DMS53 treated with DMSO at 0.1 percent for 48 hours (cell line): Measurements from ENCODE around the gene PCDHB15.
A peak's percentile ranks its signal among the peaks of the same experiment; 100 is the strongest.
"Not testable (repeated sequence)": the region's sequence is repeated elsewhere in the genome, so short reads cannot be mapped to it uniquely, and the experiment has no call there.

ENCODE experiments used
- DNase-seq: peaks from one replicate; lab custom pipeline; 2025; ENCODE audit not compliant: unreplicated experiment; lab: John Stamatoyannopoulos, UW

The PCDHB15 gene

DNA sequence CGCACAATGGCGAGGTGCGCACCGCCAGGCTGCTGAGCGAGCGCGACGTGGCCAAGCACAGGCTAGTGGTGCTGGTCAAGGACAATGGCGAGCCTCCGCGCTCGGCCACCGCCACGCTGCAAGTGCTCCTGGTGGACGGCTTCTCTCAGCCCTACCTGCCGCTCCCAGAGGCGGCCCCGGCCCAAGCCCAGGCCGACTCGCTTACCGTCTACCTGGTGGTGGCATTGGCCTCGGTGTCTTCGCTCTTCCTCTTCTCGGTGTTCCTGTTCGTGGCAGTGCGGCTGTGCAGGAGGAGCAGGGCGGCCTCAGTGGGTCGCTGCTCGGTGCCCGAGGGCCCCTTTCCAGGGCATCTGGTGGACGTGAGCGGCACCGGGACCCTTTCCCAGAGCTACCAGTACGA lies 2.2 kb downstream of the PCDHB15 start:
- not testable (repeated sequence) for DNase-seq

DNA sequence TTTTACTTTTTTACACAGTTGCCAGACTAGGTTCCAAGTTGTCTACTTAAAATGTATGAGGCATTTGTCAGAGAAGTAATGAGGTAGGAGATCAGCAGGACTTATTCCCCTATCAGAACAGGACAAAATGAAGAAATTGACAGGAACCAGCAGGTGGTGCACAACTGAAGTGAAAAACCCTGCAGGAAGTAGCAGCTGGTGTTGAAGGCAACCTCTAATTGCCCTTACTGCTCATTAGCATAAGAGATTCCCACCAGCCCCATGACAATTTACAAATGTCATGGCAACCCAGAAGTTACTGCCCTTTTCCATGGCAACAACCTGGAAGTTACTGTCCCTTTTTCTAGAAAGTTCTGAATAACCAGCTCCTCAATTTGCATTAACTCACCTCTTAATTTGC lies 5.4 kb downstream of the PCDHB15 start:
- no peak for DNase-seq

DNA sequence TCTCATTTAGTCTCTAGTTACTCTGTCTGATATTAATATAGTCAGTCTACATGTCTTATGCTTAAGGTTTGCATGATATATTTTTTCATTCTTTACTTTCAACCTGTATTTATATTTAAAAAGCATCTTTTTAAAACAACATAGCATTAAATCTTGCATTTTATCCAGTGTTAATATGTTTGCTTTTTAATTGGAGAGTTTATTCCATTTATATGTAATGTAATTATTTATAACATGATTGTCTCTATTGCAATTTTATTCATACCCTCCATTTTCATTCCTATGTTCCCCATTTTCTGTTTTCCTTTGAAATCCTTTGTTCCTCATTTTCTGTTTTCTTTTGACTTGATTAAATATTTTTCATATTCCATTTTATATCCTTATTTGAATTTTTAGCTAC lies 13.3 kb downstream of the PCDHB15 start:
- DNase-seq, result no peak

DNA sequence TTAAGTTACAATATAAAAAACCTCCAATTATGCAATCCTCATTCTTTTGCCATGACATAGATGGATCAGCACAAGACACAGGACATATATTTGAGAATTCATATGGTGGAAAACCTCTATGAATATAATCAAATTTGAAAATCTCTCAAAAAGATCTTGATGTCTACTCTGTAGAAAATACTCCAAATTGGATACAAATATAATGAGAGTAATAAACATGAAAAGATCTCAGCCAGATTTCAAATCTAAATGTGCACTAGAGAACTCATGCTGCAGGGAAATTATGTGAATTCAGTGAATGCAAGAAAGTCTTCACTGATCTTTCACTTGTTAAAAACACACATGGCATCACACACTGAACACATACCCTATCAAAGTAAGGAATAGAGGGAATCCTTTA lies 13.8 kb downstream of the PCDHB15 start:
- no peak for DNase-seq

DNA sequence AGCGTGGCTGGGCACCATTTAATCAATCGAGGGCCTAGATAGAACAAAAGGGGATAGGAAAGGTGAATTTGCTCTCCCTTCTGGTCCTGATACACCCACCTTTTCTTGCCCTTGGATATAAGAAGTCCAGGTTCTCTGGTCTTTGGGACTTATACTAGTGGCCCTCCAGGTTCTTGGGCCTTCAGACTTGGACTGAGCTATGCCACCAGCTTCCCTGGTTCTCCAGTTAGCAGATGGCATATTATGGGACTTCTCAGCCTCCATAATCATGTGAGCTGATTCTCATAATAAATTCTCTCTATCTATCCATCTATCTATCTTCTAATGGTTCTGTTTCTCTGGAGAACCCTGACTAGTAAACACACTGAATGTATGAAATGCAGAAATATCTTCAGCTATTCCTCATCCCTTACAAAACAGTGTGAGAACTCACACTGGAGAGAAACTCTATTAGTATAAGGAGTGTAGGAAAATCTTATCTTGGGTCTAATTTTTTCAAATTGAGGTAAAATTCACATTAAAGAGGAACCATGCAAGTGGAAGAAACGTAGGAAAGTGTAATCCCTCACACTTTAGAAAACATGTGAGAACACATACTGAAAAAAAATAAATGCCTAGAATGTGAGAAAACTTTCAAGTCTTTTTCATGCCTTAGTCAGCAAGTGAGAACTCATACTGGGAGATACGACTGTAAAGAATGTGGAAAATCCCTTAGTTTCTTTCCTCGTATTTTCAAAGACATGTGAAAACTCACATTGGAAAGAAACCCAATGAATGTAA lies 15.5 kb downstream of the PCDHB15 start:
- peak; percentile 12 for DNase-seq

DNA sequence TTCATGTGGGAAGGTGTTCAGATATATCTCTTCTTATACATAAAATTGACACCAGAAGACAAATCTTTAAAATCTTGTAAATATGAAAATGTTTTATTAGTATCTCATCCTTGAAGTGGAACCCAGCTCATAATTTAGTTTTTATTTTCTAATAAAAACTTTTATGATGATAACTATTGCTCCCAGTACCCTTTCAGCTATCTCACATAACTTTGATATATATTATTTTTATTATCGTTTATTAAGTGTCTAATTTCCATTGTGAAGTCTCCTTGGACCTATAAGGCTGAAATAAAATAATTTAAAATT lies 16.0 kb downstream of the PCDHB15 start:
- no peak for DNase-seq

DNA sequence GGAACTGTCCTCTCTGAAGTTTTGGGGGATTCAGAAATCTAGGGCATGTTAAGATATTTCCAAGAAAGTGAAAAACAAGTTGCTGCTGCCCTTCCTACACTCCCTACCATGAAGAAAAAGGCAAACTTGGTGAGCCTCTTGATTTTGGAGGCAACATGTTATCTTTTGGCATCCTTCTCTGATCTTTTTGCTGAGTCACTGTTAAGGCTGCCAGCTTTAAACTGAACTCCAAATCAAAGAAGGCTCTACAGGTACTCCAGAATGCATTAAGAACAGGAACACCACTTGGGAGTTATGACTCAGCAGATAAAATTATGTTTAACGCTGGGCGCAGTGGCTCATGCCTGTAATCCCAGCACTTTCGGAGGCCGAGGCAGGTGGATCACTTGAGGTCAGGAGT lies 24.0 kb downstream of the PCDHB15 start:
- DNase-seq, result no peak

DNA sequence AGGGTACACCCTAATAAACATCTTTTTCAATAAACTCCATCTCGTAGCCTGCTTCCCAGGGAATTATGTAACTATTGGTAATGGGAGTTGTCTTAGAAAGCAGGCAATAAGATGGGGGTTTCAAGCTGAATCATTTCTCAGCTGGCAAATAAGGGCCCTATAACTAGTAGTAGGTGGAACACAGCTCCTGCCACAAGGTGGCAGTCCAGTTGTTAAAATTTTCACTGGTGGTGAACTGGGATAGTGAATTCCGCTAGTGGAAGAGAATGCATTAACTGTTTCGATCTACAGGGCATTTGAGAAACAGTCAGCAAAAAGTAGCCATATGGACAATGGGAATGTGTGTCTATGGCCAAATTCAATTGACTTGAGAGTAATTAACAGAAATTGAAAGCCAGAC lies 27.7 kb downstream of the PCDHB15 start:
- no peak for DNase-seq

DNA sequence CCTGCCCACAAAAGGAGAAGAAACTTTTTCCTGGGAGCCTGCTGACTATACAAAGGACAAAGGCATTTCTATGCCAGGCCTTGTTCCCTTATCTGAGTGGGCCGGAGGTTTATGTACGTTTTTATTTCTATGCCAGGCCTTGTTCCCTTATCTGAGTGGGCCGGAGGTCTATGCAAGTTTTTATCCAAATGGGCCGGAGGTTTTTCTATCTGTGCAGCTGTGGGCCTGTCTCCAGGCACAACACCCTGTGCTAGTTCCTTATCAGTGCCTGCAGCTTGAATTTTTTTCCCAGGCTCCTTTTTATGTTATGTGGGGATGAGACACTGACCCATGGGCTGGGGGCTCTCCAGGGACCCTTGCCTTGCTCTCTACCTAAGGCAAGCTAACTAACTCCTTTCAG lies 53.2 kb downstream of the PCDHB15 start:
- DNase-seq, result no peak
